HepG2 (cell line): ENCODE results near the gene FYB2. TPM values are rescaled to one million over a fixed set of nuclear protein-coding genes. Genes with fewer than 3 reads are reported as not detected.

Experiments
- DPF2 ChIP-seq: sonication (generic); formaldehyde crosslinking; IDR thresholded peaks from 2 replicates; pipeline ENCODE4 v1.4.0; 2020; ENCODE audit warnings: mild to moderate bottlenecking, low read depth, missing genetic modification reagents, borderline replicate concordance
- HIC2 ChIP-seq: sonication (generic); formaldehyde crosslinking; IDR thresholded peaks from 2 replicates; pipeline ENCODE4 v1.9.0; 2022; ENCODE audit warnings: low read depth, missing genetic modification reagents
- KAT8 ChIP-seq: IDR thresholded peaks from 2 replicates; pipeline ENCODE4 v1.6.1; 2016; ENCODE audit warnings: missing genetic modification reagents, missing compliant biosample characterization
- MXD4 ChIP-seq: IDR thresholded peaks from 2 replicates; pipeline ENCODE4 v1.6.1; 2016; ENCODE audit warnings: mild to moderate bottlenecking, missing biosample characterization, missing genetic modification reagents
- NFIC ChIP-seq: IDR thresholded peaks from 2 replicates; pipeline ENCODE4 v1.6.1; 2012; ENCODE audit warnings: mild to moderate bottlenecking, low read length, inconsistent platforms
- PAWR ChIP-seq: sonication (generic); formaldehyde crosslinking; IDR thresholded peaks from 2 replicates; pipeline ENCODE4 v1.4.0; 2020; ENCODE audit warnings: missing genetic modification reagents, mild to moderate bottlenecking, borderline replicate concordance
- RERE ChIP-seq: IDR thresholded peaks from 2 replicates; pipeline ENCODE4 v1.6.1; 2016; ENCODE audit warnings: low read depth, missing genetic modification reagents, missing compliant biosample characterization
- SAFB2 ChIP-seq: sonication (generic); formaldehyde crosslinking; IDR thresholded peaks from 2 replicates; pipeline ENCODE4 v1.5.1; 2020; ENCODE audit warnings: missing genetic modification reagents, low read depth, mild to moderate bottlenecking, borderline replicate concordance
- SIN3B ChIP-seq: fragments of 150-350 bp; IDR thresholded peaks from 2 replicates; pipeline ENCODE4 v1.6.1; 2014; ENCODE audit warnings: low read length
- SP1 ChIP-seq, 2 experiments: fragments of 450-650 bp in 1 of 2; sonication (generic) in 1 of 2; formaldehyde crosslinking in 1 of 2; IDR thresholded peaks; 2 replicates each; pipeline versions ENCODE4 v1.4.0 to v1.6.1; 2016 to 2020; ENCODE audit warnings: missing genetic modification reagents in 1 of 2
- TARDBP ChIP-seq: sonication (generic); formaldehyde crosslinking; IDR thresholded peaks from 2 replicates; pipeline ENCODE4 v1.8.0; 2022; ENCODE audit warnings: mild to moderate bottlenecking, missing genetic modification reagents
- ZBED4 ChIP-seq: sonication (generic); formaldehyde crosslinking; IDR thresholded peaks from 2 replicates; pipeline ENCODE4 v1.4.0; 2020; ENCODE audit warnings: missing genetic modification reagents, borderline replicate concordance
- ZMYM4 ChIP-seq: sonication (generic); formaldehyde crosslinking; IDR thresholded peaks from 2 replicates; pipeline ENCODE4 v1.8.1; 2023; ENCODE audit warnings: mild to moderate bottlenecking, missing genetic modification reagents
- ZNF207 ChIP-seq: fragments of 450-650 bp; IDR thresholded peaks from 2 replicates; pipeline ENCODE4 v1.6.1; 2016; ENCODE audit warnings: antibody characterized with exemption, borderline replicate concordance
- ZNF3 ChIP-seq: IDR thresholded peaks from 2 replicates; pipeline ENCODE4 v1.7.0; 2017; ENCODE audit warnings: inconsistent platforms
- ZNF660 ChIP-seq: sonication (generic); formaldehyde crosslinking; IDR thresholded peaks from 2 replicates; pipeline ENCODE4 v1.5.1; 2020; ENCODE audit warnings: mild to moderate bottlenecking, low read depth, missing genetic modification reagents, borderline replicate concordance
- ZNF703 ChIP-seq: sonication (generic); formaldehyde crosslinking; IDR thresholded peaks from 2 replicates; pipeline ENCODE4 v1.5.1; 2020; ENCODE audit warnings: missing genetic modification reagents, mild to moderate bottlenecking, moderate library complexity, borderline replicate concordance
- polyA plus RNA-seq, 8 experiments: library from polyadenylated mRNA; depleted of rRNA in 3 of 8; stranded (reverse) in 7 of 8; unstranded in 1 of 8; fragments of >200 nt; fragmentation: Illumina TruSeq in 4 of 8; extraction: Trizol in 4 of 8; gene quantifications; 2 replicates each; pipeline versions ENCODE4 v1.2.1 to v1.2.3, GENCODE V29; 2011 to 2016; ENCODE audit warnings: low read depth in 4 of 8, missing spikeins in 1 of 8, mixed read lengths in 1 of 8; ENCODE audit not compliant: insufficient read depth in 1 of 8
- total RNA-seq, 5 experiments: library from RNA; depleted of rRNA; stranded (reverse); fragments of >200 nt; fragmentation: Illumina TruSeq; extraction: Trizol; gene quantifications; 2 replicates each; pipeline ENCODE4 v1.2.3, GENCODE V29; 2016; ENCODE audit warnings: low read depth in 1 of 5

Gene FYB2
- total and polyA plus RNA-seq, 2 of the 13 experiments (the other 11 are each of a cell fraction or from before 2014, with no cell fraction given) = 1.2 to 2.7 TPM

- TF ChIP-seq RERE (no peak), SP1 (IDR thresholded peaks at IDR 0.05) (no peak), SP1 (CRISPR knock-in tag; IDR thresholded peaks at IDR 0.05) (peak; percentile 25; the same call in 1 of the 2 replicates), MXD4 (CRISPR knock-in tag) (no peak), SAFB2 (CRISPR knock-in tag) (no peak), TARDBP (peak; percentile 28; the same call in 1 of the 2 replicates), PAWR (CRISPR knock-in tag) (no peak), DPF2 (no peak), ZNF207 (no peak), ZMYM4 (CRISPR knock-in tag) (no peak; the same call in 1 of the 2 replicates), ZNF703 (CRISPR knock-in tag) (no peak), ZNF3 (no peak), NFIC (no peak), HIC2 (no peak), SIN3B (no peak), KAT8 (CRISPR knock-in tag) (no peak), ZBED4 (no peak), ZNF660 (CRISPR knock-in tag) (no peak)
Observed at GRCh38 chr1:56819387-56819899, at the start of gene FYB2 (continued).
